HL-60 (cell line): ENCODE measurements around the gene ROR2.

Experiments used
- DNase-seq, 2 experiments: peaks; one replicate each; pipeline ENCODE4 v3.0.0-alpha.2; 2010 to 2020; ENCODE audit warnings: low read depth in 1 of 2, low spot score in 1 of 2
- H3K27ac ChIP-seq: fragments of 250-450 bp; sonication (Bioruptor Pico); replicated peaks from 2 replicates; pipeline ENCODE4 v1.5.1; 2020; ENCODE audit warnings: mild to moderate bottlenecking, moderate library complexity
- H3K27me3 ChIP-seq: fragments of 250-450 bp; sonication (Bioruptor Pico); 2 replicates; pipeline ENCODE4 v1.5.1; 2021; ENCODE audit warnings: mild to moderate bottlenecking, moderate library complexity; ENCODE audit not compliant: insufficient read depth, poor library complexity, severe bottlenecking
- H3K4me3 ChIP-seq: replicated peaks from 2 replicates; pipeline ENCODE4 v1.5.1; 2011; ENCODE audit warnings: mild to moderate bottlenecking, control low read depth, low read length; ENCODE audit not compliant: insufficient read depth
- GABPA ChIP-seq: IDR thresholded peaks from 2 replicates; pipeline ENCODE4 v1.6.1; 2012; ENCODE audit warnings: low read depth
- POLR2AphosphoS5 ChIP-seq: IDR thresholded peaks from 2 replicates; pipeline ENCODE4 v1.6.1; 2012; ENCODE audit warnings: low read depth
- SPI1 ChIP-seq: IDR thresholded peaks from 2 replicates; pipeline ENCODE4 v1.6.1; 2012; ENCODE audit warnings: low read depth, mild to moderate bottlenecking, borderline replicate concordance
- TF ChIP-seq, protein P1 (sequence below): IDR thresholded peaks from 2 replicates; pipeline ENCODE4 v1.6.1; 2012; ENCODE audit warnings: low read depth; ENCODE audit not compliant: insufficient replicate concordance
- TF ChIP-seq, protein P2 (sequence below): IDR thresholded peaks from one replicate; pipeline ENCODE4 v1.5.1; 2011; ENCODE audit warnings: low read length, control low read depth, inconsistent platforms; ENCODE audit not compliant: insufficient read depth

The ROR2 gene

DNA sequence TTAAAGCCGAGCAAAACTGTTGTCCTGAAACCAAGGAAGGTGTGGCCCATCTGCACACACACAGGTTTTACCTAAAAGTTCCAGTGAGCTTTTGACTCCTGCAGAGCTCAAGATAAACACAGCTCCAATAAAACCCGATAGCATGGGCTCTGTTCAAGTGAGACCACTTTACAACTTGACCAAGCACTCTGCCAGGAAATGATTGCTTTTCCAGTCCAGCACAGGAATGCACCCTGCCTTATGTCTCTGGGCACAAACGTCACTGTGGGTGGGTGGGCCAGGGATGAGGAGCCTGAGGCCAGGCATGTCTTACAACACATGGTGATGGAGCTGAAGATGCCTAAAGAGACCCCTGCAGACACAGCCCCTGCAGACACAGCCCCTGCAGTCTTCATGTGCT lies 115.3 kb downstream of the ROR2 start:
- DNase-seq, result no peak
- Histone ChIP-seq H3K27me3 (no peaks in the 10 kb centered on the region), H3K27ac (no peak overlapping the region), H3K4me3 (no peak overlapping the region)
- TF ChIP-seq, protein P1, sequence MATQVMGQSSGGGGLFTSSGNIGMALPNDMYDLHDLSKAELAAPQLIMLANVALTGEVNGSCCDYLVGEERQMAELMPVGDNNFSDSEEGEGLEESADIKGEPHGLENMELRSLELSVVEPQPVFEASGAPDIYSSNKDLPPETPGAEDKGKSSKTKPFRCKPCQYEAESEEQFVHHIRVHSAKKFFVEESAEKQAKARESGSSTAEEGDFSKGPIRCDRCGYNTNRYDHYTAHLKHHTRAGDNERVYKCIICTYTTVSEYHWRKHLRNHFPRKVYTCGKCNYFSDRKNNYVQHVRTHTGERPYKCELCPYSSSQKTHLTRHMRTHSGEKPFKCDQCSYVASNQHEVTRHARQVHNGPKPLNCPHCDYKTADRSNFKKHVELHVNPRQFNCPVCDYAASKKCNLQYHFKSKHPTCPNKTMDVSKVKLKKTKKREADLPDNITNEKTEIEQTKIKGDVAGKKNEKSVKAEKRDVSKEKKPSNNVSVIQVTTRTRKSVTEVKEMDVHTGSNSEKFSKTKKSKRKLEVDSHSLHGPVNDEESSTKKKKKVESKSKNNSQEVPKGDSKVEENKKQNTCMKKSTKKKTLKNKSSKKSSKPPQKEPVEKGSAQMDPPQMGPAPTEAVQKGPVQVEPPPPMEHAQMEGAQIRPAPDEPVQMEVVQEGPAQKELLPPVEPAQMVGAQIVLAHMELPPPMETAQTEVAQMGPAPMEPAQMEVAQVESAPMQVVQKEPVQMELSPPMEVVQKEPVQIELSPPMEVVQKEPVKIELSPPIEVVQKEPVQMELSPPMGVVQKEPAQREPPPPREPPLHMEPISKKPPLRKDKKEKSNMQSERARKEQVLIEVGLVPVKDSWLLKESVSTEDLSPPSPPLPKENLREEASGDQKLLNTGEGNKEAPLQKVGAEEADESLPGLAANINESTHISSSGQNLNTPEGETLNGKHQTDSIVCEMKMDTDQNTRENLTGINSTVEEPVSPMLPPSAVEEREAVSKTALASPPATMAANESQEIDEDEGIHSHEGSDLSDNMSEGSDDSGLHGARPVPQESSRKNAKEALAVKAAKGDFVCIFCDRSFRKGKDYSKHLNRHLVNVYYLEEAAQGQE, result no peak
- TF ChIP-seq, protein P2, sequence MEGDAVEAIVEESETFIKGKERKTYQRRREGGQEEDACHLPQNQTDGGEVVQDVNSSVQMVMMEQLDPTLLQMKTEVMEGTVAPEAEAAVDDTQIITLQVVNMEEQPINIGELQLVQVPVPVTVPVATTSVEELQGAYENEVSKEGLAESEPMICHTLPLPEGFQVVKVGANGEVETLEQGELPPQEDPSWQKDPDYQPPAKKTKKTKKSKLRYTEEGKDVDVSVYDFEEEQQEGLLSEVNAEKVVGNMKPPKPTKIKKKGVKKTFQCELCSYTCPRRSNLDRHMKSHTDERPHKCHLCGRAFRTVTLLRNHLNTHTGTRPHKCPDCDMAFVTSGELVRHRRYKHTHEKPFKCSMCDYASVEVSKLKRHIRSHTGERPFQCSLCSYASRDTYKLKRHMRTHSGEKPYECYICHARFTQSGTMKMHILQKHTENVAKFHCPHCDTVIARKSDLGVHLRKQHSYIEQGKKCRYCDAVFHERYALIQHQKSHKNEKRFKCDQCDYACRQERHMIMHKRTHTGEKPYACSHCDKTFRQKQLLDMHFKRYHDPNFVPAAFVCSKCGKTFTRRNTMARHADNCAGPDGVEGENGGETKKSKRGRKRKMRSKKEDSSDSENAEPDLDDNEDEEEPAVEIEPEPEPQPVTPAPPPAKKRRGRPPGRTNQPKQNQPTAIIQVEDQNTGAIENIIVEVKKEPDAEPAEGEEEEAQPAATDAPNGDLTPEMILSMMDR, result no peak

DNA sequence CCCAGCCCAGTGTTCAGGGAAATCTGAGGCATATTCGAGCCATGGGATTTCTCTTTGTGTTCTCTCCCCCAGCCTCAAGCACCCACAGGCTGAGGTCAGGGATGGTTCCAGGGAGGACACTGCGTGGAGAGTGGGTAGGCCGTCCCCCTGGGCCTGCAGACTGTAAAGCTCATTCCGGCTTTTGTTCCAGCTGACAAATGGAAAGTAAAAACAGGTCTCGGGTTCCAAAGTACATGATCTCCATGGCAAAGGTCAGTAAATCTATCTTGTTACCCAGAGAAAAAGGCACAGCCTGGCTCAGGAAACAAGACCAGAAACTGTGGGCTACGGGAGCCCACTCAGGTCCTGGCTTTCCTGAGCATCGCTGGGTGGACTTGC lies 116.2 kb downstream of the ROR2 start:
- Histone ChIP-seq H3K27ac (no peak overlapping the region), H3K4me3 (no peak overlapping the region), H3K27me3 (no peaks in the 10 kb centered on the region)
- TF ChIP-seq, protein P2, result no peak
- no peak for TF ChIP-seq GABPA
- TF ChIP-seq SPI1, result no peak
- no peak for TF ChIP-seq POLR2AphosphoS5
- TF ChIP-seq, protein P1, result no peak
- DNase-seq, result no peak

DNA sequence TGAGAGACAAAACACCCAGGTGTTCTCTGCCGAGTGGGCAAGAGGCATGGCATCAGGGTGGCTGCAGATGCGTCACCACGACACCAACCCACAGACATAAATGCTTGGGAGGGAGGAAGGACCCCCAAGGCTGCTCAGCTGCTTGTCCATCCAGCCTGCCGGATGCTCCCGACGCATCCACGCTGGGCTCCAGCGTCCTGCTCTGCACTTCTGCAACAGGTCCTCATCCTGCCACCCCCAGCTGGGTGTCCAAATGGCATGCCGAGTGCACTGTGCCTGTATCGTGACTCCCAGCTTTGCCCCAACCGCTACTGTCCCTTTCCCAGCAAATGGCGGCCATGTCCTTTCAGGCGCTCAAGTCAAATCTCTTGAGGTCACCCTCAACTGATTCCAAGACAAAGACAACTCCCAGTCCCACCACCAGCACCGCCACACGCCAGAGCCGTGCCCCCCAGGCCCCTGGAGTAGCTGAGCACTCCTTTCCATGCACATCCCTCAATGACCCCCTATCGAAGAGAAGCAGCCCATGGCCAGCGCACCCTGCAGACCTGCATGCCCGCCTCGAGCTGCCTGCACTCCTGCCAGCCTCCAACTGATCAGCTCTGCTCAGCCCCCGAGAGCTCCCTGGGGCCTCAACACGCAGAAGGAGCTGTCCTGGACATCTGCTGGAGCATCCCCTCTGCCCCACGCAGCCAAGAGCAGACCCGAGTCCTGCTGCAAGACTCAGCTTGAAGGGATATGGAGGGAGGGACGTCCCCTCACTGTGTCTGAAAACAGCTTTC lies 116.7 kb downstream of the ROR2 start:
- H3K27me3 ChIP-seq, result no peaks in the 10 kb centered on the region
- DNase-seq, result no peak
- no peak overlapping the region for H3K4me3 ChIP-seq
- TF ChIP-seq POLR2AphosphoS5 (no peak), SPI1 (no peak), GABPA (no peak)
- TF ChIP-seq, protein P2, result no peak
- TF ChIP-seq, protein P1, result no peak
- no peak overlapping the region for H3K27ac ChIP-seq
